ENCODE results near the gene OARD1.

GRCh38 chr6:41022294-41022693 is 49.9 kb downstream of the OARD1 start:
- TF ChIP-seq POLR2A (IDR thresholded peaks at IDR 0.05; ENCODE audit: low read depth, low read length): no peak
- TF ChIP-seq TAF1 (IDR thresholded peaks at IDR 0.05; ENCODE audit: low read depth, low read length): no peak
- TF ChIP-seq POLR2AphosphoS5 (IDR thresholded peaks at IDR 0.05; ENCODE audit: low read depth, low read length): no peak
- no peak for TF ChIP-seq PAX5 (IDR thresholded peaks at IDR 0.05; ENCODE audit: insufficient read depth, low read length, severe bottlenecking)
- TF ChIP-seq SPI1 (IDR thresholded peaks at IDR 0.05; ENCODE audit: low read depth, low read length): no peak
- TF ChIP-seq POU2F2 (IDR thresholded peaks at IDR 0.05; ENCODE audit: low read depth, low read length): no peak
